ENCODE data around the gene SORL1.
"Not testable (repeated sequence)": the region's sequence is repeated elsewhere in the genome, so short reads cannot be mapped to it uniquely, and the experiment has no call there.

SORL1 gene

GRCh38 chr11:121564948-121565684 is 113.0 kb downstream of the SORL1 start:
- DNase-seq (ENCODE audit: insufficient read length, low spot score) (no peak), FAIRE-seq (no peak)
- TF ChIP-seq POLR2A (IDR thresholded peaks at IDR 0.05; ENCODE audit: low read depth, low read length) = no peak

GRCh38 chr11:121566279-121567168 is 114.4 kb downstream of the SORL1 start:
- no peak for DNase-seq (ENCODE audit: insufficient read length, low spot score)
- no peak for TF ChIP-seq POLR2A (IDR thresholded peaks at IDR 0.05; ENCODE audit: low read depth, low read length)
- FAIRE-seq = no peak

DNA sequence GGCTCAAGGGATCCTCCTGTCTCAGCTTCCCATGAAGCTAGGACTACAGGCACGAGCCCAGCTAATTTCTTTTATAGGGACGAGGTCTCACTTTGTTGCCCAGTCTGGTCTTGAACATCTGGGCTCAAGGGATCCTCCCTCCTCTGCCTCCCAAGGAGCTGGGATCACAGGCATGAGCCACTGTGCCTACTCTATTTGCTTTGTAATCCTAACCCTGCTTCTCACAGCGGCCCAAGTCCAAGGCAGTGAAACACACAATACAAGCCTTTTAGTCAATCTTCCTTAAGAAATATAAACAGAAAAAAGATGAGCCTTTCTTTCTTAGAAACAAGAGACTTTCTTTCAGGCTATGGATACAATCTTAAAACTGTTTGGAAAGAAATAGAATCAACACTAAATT is 115.9 kb downstream of the SORL1 start:
- no peak for FAIRE-seq
- no peak for TF ChIP-seq POLR2A (IDR thresholded peaks at IDR 0.05; ENCODE audit: low read depth, low read length)

GRCh38 chr11:121569332-121570299 is 117.5 kb downstream of the SORL1 start:
- DNase-seq (ENCODE audit: insufficient read length, low spot score); FAIRE-seq: not testable (repeated sequence)

More for the DNA sequence above, 115.9 kb downstream of the SORL1 start:
- DNase-seq (ENCODE audit: insufficient read length, low spot score) = no peak

DNA sequence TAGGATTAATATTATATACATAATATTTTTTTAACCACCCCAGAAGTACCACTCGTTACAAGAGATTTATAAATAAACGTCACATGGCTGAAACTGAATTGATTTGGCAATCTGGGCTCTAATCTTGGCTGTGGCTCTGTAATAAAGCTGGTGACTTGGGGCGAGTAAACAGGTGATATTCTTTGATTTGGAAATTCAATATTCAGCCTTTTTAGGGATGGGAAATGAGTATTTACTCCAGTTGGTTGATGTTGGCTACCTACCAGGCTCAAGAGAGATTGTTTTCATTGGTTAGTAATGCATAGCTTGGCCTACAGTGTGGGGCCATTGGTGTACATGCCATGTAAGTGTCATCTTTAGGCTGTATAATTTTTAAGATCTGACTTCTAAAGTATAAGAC is 118.3 kb downstream of the SORL1 start:
- no peak for TF ChIP-seq POLR2A (IDR thresholded peaks at IDR 0.05; ENCODE audit: low read depth, low read length)
- no peak for DNase-seq (ENCODE audit: insufficient read length, low spot score)
- FAIRE-seq = no peak

DNA sequence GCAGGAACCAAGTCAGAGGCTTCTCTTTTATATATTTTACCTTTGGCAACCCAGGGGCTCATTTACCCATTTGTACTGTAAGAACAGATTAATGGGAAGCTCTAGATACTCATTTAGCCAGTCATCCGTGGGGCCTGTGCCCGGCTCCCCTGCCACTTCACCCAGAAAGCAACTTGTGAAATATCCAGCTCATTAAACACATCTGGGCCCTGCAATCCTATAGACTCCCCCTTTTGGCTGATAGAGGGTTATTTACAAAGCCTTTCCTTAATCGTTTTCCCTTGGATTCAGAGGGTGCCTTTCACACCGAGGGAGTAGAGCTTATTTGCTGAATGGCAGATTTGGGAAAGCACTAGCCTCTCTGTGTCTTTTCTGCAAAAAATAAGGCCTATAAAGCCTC is 119.4 kb downstream of the SORL1 start:
- DNase-seq (ENCODE audit: insufficient read length, low spot score) (no peak), FAIRE-seq (no peak)
- TF ChIP-seq POLR2A (IDR thresholded peaks at IDR 0.05; ENCODE audit: low read depth, low read length) = no peak

DNA sequence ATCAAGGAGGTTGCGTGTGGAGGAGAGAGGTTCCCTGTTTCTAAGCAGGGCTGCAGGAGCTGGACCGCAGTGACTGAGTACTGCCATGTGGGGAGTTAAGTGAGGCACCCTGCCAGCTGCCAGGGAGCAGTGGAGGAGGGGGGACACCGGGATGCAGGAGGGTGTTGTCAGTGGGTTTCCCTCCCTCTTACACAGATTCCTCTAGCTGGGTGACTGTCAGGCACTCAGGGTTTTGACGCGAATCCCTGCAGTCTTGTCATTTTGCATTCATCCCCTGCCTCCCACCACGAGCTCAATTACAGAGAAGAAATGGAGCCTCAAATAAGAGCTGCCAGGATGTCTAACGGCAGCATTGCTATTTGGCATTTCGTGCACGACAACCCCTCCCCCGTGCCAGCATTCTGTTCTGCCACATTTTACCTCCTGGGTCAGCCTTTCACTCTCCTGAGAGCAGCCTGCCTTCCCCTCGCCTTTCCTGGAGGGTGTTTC is 120.5 kb downstream of the SORL1 start:
- DNase-seq (ENCODE audit: insufficient read length, low spot score) (no peak), FAIRE-seq (no peak)
- TF ChIP-seq POLR2A (IDR thresholded peaks at IDR 0.05; ENCODE audit: low read depth, low read length) = no peak

GRCh38 chr11:121574801-121575200 is 122.7 kb downstream of the SORL1 start:
- no peak for TF ChIP-seq POLR2A (IDR thresholded peaks at IDR 0.05; ENCODE audit: low read depth, low read length)
- DNase-seq (ENCODE audit: insufficient read length, low spot score) (no peak), FAIRE-seq (no peak)

- TF ChIP-seq POLR2A (IDR thresholded peaks at IDR 0.05; ENCODE audit: low read depth, low read length) = no peak
- DNase-seq (ENCODE audit: insufficient read length, low spot score) = peak; percentile 22
- peak; percentile 75 for FAIRE-seq
These were observed 123.3 kb downstream of the SORL1 start for GRCh38 chr11:121575250-121575962.

DNA sequence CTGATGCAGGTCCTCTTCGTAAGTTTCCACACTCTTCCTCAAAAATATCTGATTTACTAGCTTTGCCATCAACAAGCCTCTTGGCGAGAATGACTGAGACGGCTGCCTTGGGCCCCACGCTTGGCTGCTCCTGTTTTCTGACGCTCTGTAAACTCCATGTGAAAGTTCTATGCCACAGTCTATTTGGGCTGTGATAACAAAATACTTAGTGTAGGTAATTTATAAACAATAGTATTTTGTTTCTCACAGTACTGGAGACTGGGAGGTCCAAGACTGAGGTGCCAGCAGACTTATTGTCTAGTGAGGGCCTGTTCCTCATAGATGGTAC is 123.8 kb downstream of the SORL1 start:
- DNase-seq (ENCODE audit: insufficient read length, low spot score) = no peak
- FAIRE-seq = no peak

DNA sequence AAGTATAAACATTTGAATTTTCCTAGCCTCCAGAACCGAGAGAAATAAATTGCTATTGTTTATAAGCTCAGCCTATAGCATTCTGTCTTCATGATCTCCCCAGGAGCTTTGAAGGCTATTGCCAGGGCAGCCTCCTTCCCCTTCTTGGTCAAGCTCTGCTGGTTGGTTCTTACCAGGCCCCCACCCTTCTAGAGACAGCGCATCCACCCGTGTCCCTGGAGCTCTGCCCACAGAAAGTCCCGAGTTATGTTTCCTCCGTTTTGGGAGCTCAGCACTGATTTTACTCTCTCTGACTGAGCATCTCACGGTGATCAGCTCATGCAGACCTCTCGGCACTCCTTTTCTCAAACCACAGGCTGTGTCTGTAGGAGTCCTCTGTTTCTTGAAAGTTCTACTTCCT is 124.4 kb downstream of the SORL1 start:
- DNase-seq (ENCODE audit: insufficient read length, low spot score) (no peak), FAIRE-seq (no peak)
- TF ChIP-seq POLR2A (IDR thresholded peaks at IDR 0.05; ENCODE audit: low read depth, low read length) = no peak

More for the DNA sequence above, 123.8 kb downstream of the SORL1 start:
- TF ChIP-seq POLR2A (IDR thresholded peaks at IDR 0.05; ENCODE audit: low read depth, low read length) = no peak

GRCh38 chr11:121577106-121577848 is 125.2 kb downstream of the SORL1 start:
- no peak for DNase-seq (ENCODE audit: insufficient read length, low spot score)
- no peak for FAIRE-seq
- no peak for TF ChIP-seq POLR2A (IDR thresholded peaks at IDR 0.05; ENCODE audit: low read depth, low read length)
